ENCODE data around the gene ZNF205. TPM values are rescaled to one million over a fixed set of nuclear protein-coding genes. Genes with fewer than 3 reads are reported as not detected.
"Not testable (repeated sequence)": the region's sequence is repeated elsewhere in the genome, so short reads cannot be mapped to it uniquely, and the experiment has no call there.

The ZNF205 gene
- total and polyA plus RNA-seq, 2 of the 13 experiments (the other 11 are each of a cell fraction or from before 2014, with no cell fraction given): 5.8 to 10.2 TPM

GRCh38 chr16:3076577-3076976 lies 35.8 kb upstream of the ZNF205 start:
- Histone ChIP-seq H3K36me3 (replicated peaks in 1 of 2; ENCODE audit: control insufficient read depth in 1 of 2, insufficient read depth in 2 of 2, low read length in 2 of 2) (no peaks in the 10 kb centered on the region), H3K4me2 (ENCODE audit: low read depth, low read length) (no peak overlapping the region), H2AFZ (ENCODE audit: low read length) (no peak overlapping the region), H3K4me1 (ENCODE audit: insufficient read depth, low read length) (peaks cover 9% of the 10 kb centered on the region), H4K20me1 (ENCODE audit: insufficient read depth, low read length) (no peaks in the 10 kb centered on the region), H3K9me3 (ENCODE audit: low read length) (no peaks in the 10 kb centered on the region), H3K79me2 (ENCODE audit: insufficient read depth, low read length) (no peaks in the 10 kb centered on the region), H3K9ac (ENCODE audit: insufficient read depth, low read depth, low read length) (no peak overlapping the region), H3K27me3 (ENCODE audit: control insufficient read depth in 1 of 2, insufficient read depth in 2 of 2, low read length in 2 of 2) (peaks cover 4 to 16% of the 10 kb centered on the region in 2 experiments; a peak in 3 of 5 replicates), H3K27ac (ENCODE audit: extremely low read length, insufficient read depth, low read length) (no peak overlapping the region), H3K4me3 (replicated peaks in 1 of 3; ENCODE audit: insufficient read depth in 1 of 3, low read depth in 2 of 3, low read length in 3 of 3) (no peak overlapping the region)
- ATAC-seq (no peak), DNase-seq (ENCODE audit: low spot score) (no peak), FAIRE-seq (no peak)
- no TSS peak for BruUV-seq (replicated peaks)
- intact Hi-C loops (cut with micrococcal nuclease; ENCODE audit: unreplicated experiment): no loop called here
- in situ Hi-C loops (cut with HindIII; ENCODE audit: extremely low pct_ligation_motif_present, low pct_unique_long_range_greater_than_20kb): no loop called here
- 50% methylated on average over 4 of the region's 6 CpGs for WGBS (ENCODE audit: low lambda C conversion rate)
- no peak for TF ChIP-seq NFKB2 (CRISPR knock-in tag; IDR thresholded peaks at IDR 0.05; ENCODE audit: borderline replicate concordance)
- ChIA-PET CTCF (ENCODE audit: low intra/inter-chr PET ratio, low total read pairs) (no interaction called here), POLR2A (interaction anchor here (3.0 to 3.8 kb wide), 2 partner anchors 11 to 12 kb away, joined by 8 to 20 read pairs; partner anchors contain the start of gene IL32)

- Histone ChIP-seq H3K4me3 (replicated peaks in 1 of 3; ENCODE audit: insufficient read depth in 1 of 3, low read depth in 2 of 3, low read length in 3 of 3) (no peak overlapping the region), H3K4me2 (ENCODE audit: low read depth, low read length) (no peak overlapping the region), H3K36me3 (replicated peaks in 1 of 2; ENCODE audit: control insufficient read depth in 1 of 2, insufficient read depth in 2 of 2, low read length in 2 of 2) (no peaks in the 10 kb centered on the region), H3K9me3 (ENCODE audit: low read length) (no peaks in the 10 kb centered on the region), H3K79me2 (ENCODE audit: insufficient read depth, low read length) (no peaks in the 10 kb centered on the region), H4K20me1 (ENCODE audit: insufficient read depth, low read length) (no peaks in the 10 kb centered on the region), H2AFZ (ENCODE audit: low read length) (no peak overlapping the region), H3K27me3 (ENCODE audit: control insufficient read depth in 1 of 2, insufficient read depth in 2 of 2, low read length in 2 of 2) (peaks cover 2 to 5% of the 10 kb centered on the region in 2 experiments; a peak in 2 of 5 replicates), H3K9ac (ENCODE audit: insufficient read depth, low read depth, low read length) (no peak overlapping the region), H3K27ac (ENCODE audit: extremely low read length, insufficient read depth, low read length) (no peak overlapping the region), H3K4me1 (ENCODE audit: insufficient read depth, low read length) (peaks cover 22% of the 10 kb centered on the region)
- WGBS (ENCODE audit: low lambda C conversion rate): 34% methylated on average over 16 of the region's 17 CpGs
- no TSS peak for BruUV-seq (replicated peaks)
- ChIA-PET CTCF (ENCODE audit: low intra/inter-chr PET ratio, low total read pairs) (no interaction called here), POLR2A (interaction anchor here (0.7 to 1.5 kb wide), 3 partner anchors 15 to 55 kb away, joined by 3 to 8 read pairs (median 4); partner anchors contain the start of genes IL32 and ZNF213)
- DNase-seq (ENCODE audit: low spot score): no peak
- no peak for FAIRE-seq
- no peak for ATAC-seq
- TF ChIP-seq ZNF615 (CRISPR knock-in tag; IDR thresholded peaks at IDR 0.05; ENCODE audit: borderline replicate concordance) (no peak), HNF4A (CRISPR knock-in tag; IDR thresholded peaks at IDR 0.05) (no peak), ZNF510 (CRISPR knock-in tag; IDR thresholded peaks at IDR 0.05; ENCODE audit: low read depth) (no peak), HIVEP1 (CRISPR knock-in tag; IDR thresholded peaks at IDR 0.05) (no peak), HDAC2 (CRISPR knock-in tag; IDR thresholded peaks at IDR 0.05) (no peak)
- intact Hi-C loops (cut with micrococcal nuclease; ENCODE audit: unreplicated experiment): no loop called here
- in situ Hi-C loops (cut with HindIII; ENCODE audit: extremely low pct_ligation_motif_present, low pct_unique_long_range_greater_than_20kb): no loop called here
Observed at GRCh38 chr16:3080024-3080423, 32.4 kb upstream of the ZNF205 start.

GRCh38 chr16:3081957-3082356 lies 30.4 kb upstream of the ZNF205 start:
- intact Hi-C loops (cut with micrococcal nuclease; ENCODE audit: unreplicated experiment); H3K4me2 ChIP-seq (ENCODE audit: low read depth, low read length); CTCF ChIA-PET (ENCODE audit: low intra/inter-chr PET ratio, low total read pairs); DNase-seq (ENCODE audit: low spot score); FAIRE-seq; H2AFZ ChIP-seq (ENCODE audit: low read length); H3K27ac ChIP-seq (ENCODE audit: extremely low read length, insufficient read depth, low read length); H3K9ac ChIP-seq (ENCODE audit: insufficient read depth, low read depth, low read length); BruUV-seq (replicated peaks); H3K9me3 ChIP-seq (ENCODE audit: low read length); H3K4me3 ChIP-seq (replicated peaks in 1 of 3; ENCODE audit: insufficient read depth in 1 of 3, low read depth in 2 of 3, low read length in 3 of 3); H3K79me2 ChIP-seq (ENCODE audit: insufficient read depth, low read length); H4K20me1 ChIP-seq (ENCODE audit: insufficient read depth, low read length); in situ Hi-C loops (cut with HindIII; ENCODE audit: extremely low pct_ligation_motif_present, low pct_unique_long_range_greater_than_20kb); H3K36me3 ChIP-seq (replicated peaks in 1 of 2; ENCODE audit: control insufficient read depth in 1 of 2, insufficient read depth in 2 of 2, low read length in 2 of 2); ATAC-seq; H3K27me3 ChIP-seq (ENCODE audit: control insufficient read depth in 1 of 2, insufficient read depth in 2 of 2, low read length in 2 of 2): not testable (repeated sequence)
- POLR2A ChIA-PET: interaction anchor here (1.2 kb wide), 1 partner anchor 16 kb away, joined by 4 read pairs; no protein-coding TSS in a partner anchor
- WGBS (ENCODE audit: low lambda C conversion rate): 85% methylated on average over 10 of the region's 13 CpGs
- peaks cover 32% of the 10 kb centered on the region for H3K4me1 ChIP-seq (ENCODE audit: insufficient read depth, low read length)

DNA sequence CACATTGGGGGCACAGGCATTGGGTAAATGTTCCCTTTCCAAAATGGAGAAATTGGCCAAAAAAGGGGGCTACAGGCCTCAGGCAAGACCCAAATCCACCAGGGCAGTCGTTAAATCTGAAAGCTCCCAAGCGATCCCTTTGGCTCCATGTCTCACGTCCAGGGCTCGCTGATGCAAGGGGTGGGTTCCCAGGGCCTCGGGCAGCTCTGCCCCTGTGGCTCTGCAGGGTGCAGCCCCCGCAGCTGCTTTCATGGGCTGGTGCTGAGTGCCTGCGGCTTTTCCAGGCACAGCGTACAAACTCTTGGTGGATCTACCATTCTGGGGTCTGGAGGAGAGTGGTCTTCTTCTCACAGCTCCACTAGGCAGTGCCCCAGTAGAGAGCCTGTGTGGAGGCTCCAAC lies 29.0 kb upstream of the ZNF205 start:
- H3K4me2 ChIP-seq (ENCODE audit: low read depth, low read length); H3K36me3 ChIP-seq (replicated peaks in 1 of 2; ENCODE audit: control insufficient read depth in 1 of 2, insufficient read depth in 2 of 2, low read length in 2 of 2); ATAC-seq; CTCF ChIA-PET (ENCODE audit: low intra/inter-chr PET ratio, low total read pairs); FAIRE-seq; H3K27me3 ChIP-seq (ENCODE audit: control insufficient read depth in 1 of 2, insufficient read depth in 2 of 2, low read length in 2 of 2); H3K9ac ChIP-seq (ENCODE audit: insufficient read depth, low read depth, low read length); DNase-seq (ENCODE audit: low spot score); H3K27ac ChIP-seq (ENCODE audit: extremely low read length, insufficient read depth, low read length); H3K79me2 ChIP-seq (ENCODE audit: insufficient read depth, low read length); BruUV-seq (replicated peaks); intact Hi-C loops (cut with micrococcal nuclease; ENCODE audit: unreplicated experiment); in situ Hi-C loops (cut with HindIII; ENCODE audit: extremely low pct_ligation_motif_present, low pct_unique_long_range_greater_than_20kb); H2AFZ ChIP-seq (ENCODE audit: low read length); H4K20me1 ChIP-seq (ENCODE audit: insufficient read depth, low read length); H3K9me3 ChIP-seq (ENCODE audit: low read length); H3K4me3 ChIP-seq (replicated peaks in 1 of 3; ENCODE audit: insufficient read depth in 1 of 3, low read depth in 2 of 3, low read length in 3 of 3): not testable (repeated sequence)
- WGBS (ENCODE audit: low lambda C conversion rate): no CpG with 5 or more reads among the region's 8 CpGs
- POLR2A ChIA-PET: interaction anchor here (2.2 kb wide), 1 partner anchor 13 kb away, joined by 6 read pairs; no protein-coding TSS in a partner anchor
- H3K4me1 ChIP-seq (ENCODE audit: insufficient read depth, low read length): peaks cover 46% of the 10 kb centered on the region

All from HepG2 (cell line).